Measurements from ENCODE around the gene RALGAPA2. TPM values are rescaled to one million over a fixed set of nuclear protein-coding genes. Genes with fewer than 3 reads are reported as not detected.

Gene RALGAPA2
- total and polyA plus RNA-seq, 9 donors: 8.4 to 31.7 (median 19.9) TPM

- WGBS, 3 donors: 89 to 98% (median 94%) methylated on average over 4 of the region's 4 CpGs
- H3K27ac ChIP-seq: no peak overlapping the region
- no peaks in the 10 kb centered on the region for H3K9me3 ChIP-seq
- no peaks in the 10 kb centered on the region for H3K27me3 ChIP-seq
- no peaks in the 10 kb centered on the region for H3K4me1 ChIP-seq (ENCODE audit: insufficient read depth)
- intact Hi-C loops (cut with DNase I): no loop called here
- DNase-seq: no peak
- no peak overlapping the region for H3K4me3 ChIP-seq
- TF ChIP-seq EP300 (IDR thresholded peaks at IDR 0.05): no peak
- no peak for TF ChIP-seq CTCF (IDR thresholded peaks at IDR 0.05)
- TF ChIP-seq POLR2A (IDR thresholded peaks at IDR 0.05): no peak
- H3K36me3 ChIP-seq: no peaks in the 10 kb centered on the region
Observed at GRCh38 chr20:20755231-20755630, 42.8 kb upstream of the RALGAPA2 start.

GRCh38 chr20:20754714-20755113 is 42.3 kb upstream of the RALGAPA2 start:
- no peaks in the 10 kb centered on the region for H3K27me3 ChIP-seq
- H3K4me3 ChIP-seq: no peak overlapping the region
- intact Hi-C loops (cut with DNase I): no loop called here
- H3K9me3 ChIP-seq: no peaks in the 10 kb centered on the region
- no peak for DNase-seq
- TF ChIP-seq EP300 (IDR thresholded peaks at IDR 0.05) (no peak), POLR2A (IDR thresholded peaks at IDR 0.05) (no peak), CTCF (IDR thresholded peaks at IDR 0.05) (no peak)
- H3K27ac ChIP-seq: no peak overlapping the region
- no peaks in the 10 kb centered on the region for H3K36me3 ChIP-seq
- WGBS, 3 donors: 85 to 91% (median 91%) methylated on average over 3 of the region's 3 CpGs
- no peaks in the 10 kb centered on the region for H3K4me1 ChIP-seq (ENCODE audit: insufficient read depth)

GRCh38 chr20:20752712-20753111 is 40.3 kb upstream of the RALGAPA2 start:
- intact Hi-C loops (cut with DNase I): no loop called here
- TF ChIP-seq EP300 (IDR thresholded peaks at IDR 0.05) (no peak), POLR2A (IDR thresholded peaks at IDR 0.05) (no peak), CTCF (IDR thresholded peaks at IDR 0.05) (no peak)
- no peak overlapping the region for H3K27ac ChIP-seq
- no peak for DNase-seq
- H3K27me3 ChIP-seq: no peaks in the 10 kb centered on the region
- H3K4me1 ChIP-seq (ENCODE audit: insufficient read depth): no peaks in the 10 kb centered on the region
- no peak overlapping the region for H3K4me3 ChIP-seq
- H3K9me3 ChIP-seq: no peaks in the 10 kb centered on the region
- WGBS, 3 donors: 73 to 77% (median 74%) methylated on average over 5 of the region's 5 CpGs
- no peaks in the 10 kb centered on the region for H3K36me3 ChIP-seq

GRCh38 chr20:20747298-20747697 is 34.9 kb upstream of the RALGAPA2 start:
- TF ChIP-seq POLR2A (IDR thresholded peaks at IDR 0.05) (no peak), EP300 (IDR thresholded peaks at IDR 0.05) (no peak), CTCF (IDR thresholded peaks at IDR 0.05) (no peak)
- DNase-seq: no peak
- intact Hi-C loops (cut with DNase I): no loop called here
- H3K4me3 ChIP-seq: no peak overlapping the region
- WGBS, 3 donors: 11 to 31% (median 23%) methylated on average over 1 of the region's 1 CpG
- peaks cover 10% of the 10 kb centered on the region for H3K4me1 ChIP-seq (ENCODE audit: insufficient read depth)
- no peaks in the 10 kb centered on the region for H3K36me3 ChIP-seq
- no peak overlapping the region for H3K27ac ChIP-seq
- no peaks in the 10 kb centered on the region for H3K9me3 ChIP-seq
- H3K27me3 ChIP-seq: no peaks in the 10 kb centered on the region

Data from ovary (tissue), 9 donors.